MCF 10A (cell line): ENCODE measurements around the gene KRT80. TPM values are rescaled to one million over a fixed set of nuclear protein-coding genes. Genes with fewer than 3 reads are reported as not detected.
A peak's percentile ranks its signal among the peaks of the same experiment; 100 is the strongest.

ENCODE experiments used
- BruUV-seq: library from RNA; stranded (reverse); fragments of 400-500 nt; replicated peaks from 2 replicates; lab custom pipeline; 2021; lab: Mats Ljungman, UMichigan
- CTCF ChIA-PET: fragments of 300-600 bp; sonication (Branson Sonifier 250); formaldehyde crosslinking; extraction: SDS; loops from one replicate; lab custom pipeline; 2021; ENCODE audit warnings: antibody characterized with exemption, inconsistent platforms; lab: Yijun Ruan, JAX
- POLR2A ChIA-PET: fragments of 300-600, 350-650 bp; sonication (Branson Sonifier 250); formaldehyde crosslinking; extraction: SDS; loops from one replicate; lab custom pipeline; 2020; ENCODE audit warnings: antibody characterized with exemption, inconsistent platforms; lab: Yijun Ruan, JAX
- DNase-seq: peaks from one replicate; pipeline ENCODE4 v3.0.0-alpha.2; 2018; ENCODE audit not compliant: unreplicated experiment
- H3K27ac Mint-ChIP-seq: one replicate; pipeline ENCODE4 v1.8.0; 2022; ENCODE audit warnings: mild to moderate bottlenecking, low read depth, mixed read lengths; ENCODE audit not compliant: unreplicated experiment
- H3K27me3 Mint-ChIP-seq: one replicate; pipeline ENCODE4 v1.8.0; 2022; ENCODE audit warnings: mixed read lengths; ENCODE audit not compliant: insufficient read depth, unreplicated experiment
- H3K36me3 Mint-ChIP-seq: one replicate; pipeline ENCODE4 v1.8.0; 2022; ENCODE audit warnings: mild to moderate bottlenecking, moderate library complexity, mixed read lengths; ENCODE audit not compliant: insufficient read depth, unreplicated experiment
- H3K4me1 Mint-ChIP-seq: one replicate; pipeline ENCODE4 v1.8.0; 2022; ENCODE audit warnings: mixed read lengths; ENCODE audit not compliant: insufficient read depth, unreplicated experiment
- H3K4me3 Mint-ChIP-seq: one replicate; pipeline ENCODE4 v1.8.0; 2022; ENCODE audit warnings: mild to moderate bottlenecking, moderate library complexity, mixed read lengths; ENCODE audit not compliant: unreplicated experiment
- H3K9me3 Mint-ChIP-seq: one replicate; pipeline ENCODE4 v1.8.0; 2022; ENCODE audit warnings: mixed read lengths; ENCODE audit not compliant: unreplicated experiment
- intact Hi-C: fragments of 100-400 bp; cut with micrococcal nuclease; formaldehyde crosslinking; loops from 2 replicates; pipeline ENCODE4 v1.14.1; 2022
- total RNA-seq: library from RNA; stranded (reverse); gene quantifications from 2 replicates; pipeline ENCODE4 v1.2.3, GENCODE V29; 2022
- TF ChIP-seq, protein P1 (sequence below): fragments of 200-600 bp; IDR thresholded peaks from one replicate; pipeline ENCODE4 v1.8.0; 2022; ENCODE audit warnings: antibody characterized with exemption, mild to moderate bottlenecking; ENCODE audit not compliant: unreplicated experiment

The KRT80 gene
- total RNA-seq, 1 experiment from 2014 or later, result 27.4 TPM

GRCh38 chr12:52193991-52194390, 2.2 kb upstream of the KRT80 start:
- TF ChIP-seq, protein P1, sequence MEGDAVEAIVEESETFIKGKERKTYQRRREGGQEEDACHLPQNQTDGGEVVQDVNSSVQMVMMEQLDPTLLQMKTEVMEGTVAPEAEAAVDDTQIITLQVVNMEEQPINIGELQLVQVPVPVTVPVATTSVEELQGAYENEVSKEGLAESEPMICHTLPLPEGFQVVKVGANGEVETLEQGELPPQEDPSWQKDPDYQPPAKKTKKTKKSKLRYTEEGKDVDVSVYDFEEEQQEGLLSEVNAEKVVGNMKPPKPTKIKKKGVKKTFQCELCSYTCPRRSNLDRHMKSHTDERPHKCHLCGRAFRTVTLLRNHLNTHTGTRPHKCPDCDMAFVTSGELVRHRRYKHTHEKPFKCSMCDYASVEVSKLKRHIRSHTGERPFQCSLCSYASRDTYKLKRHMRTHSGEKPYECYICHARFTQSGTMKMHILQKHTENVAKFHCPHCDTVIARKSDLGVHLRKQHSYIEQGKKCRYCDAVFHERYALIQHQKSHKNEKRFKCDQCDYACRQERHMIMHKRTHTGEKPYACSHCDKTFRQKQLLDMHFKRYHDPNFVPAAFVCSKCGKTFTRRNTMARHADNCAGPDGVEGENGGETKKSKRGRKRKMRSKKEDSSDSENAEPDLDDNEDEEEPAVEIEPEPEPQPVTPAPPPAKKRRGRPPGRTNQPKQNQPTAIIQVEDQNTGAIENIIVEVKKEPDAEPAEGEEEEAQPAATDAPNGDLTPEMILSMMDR, result no peak
- Mint-ChIP-seq H3K4me3 (no peak overlapping the region), H3K27ac (peak overlapping the region; percentile 64), H3K9me3 (no peaks in the 10 kb centered on the region), H3K4me1 (peaks cover 63% of the 10 kb centered on the region), H3K36me3 (no peaks in the 10 kb centered on the region), H3K27me3 (no peaks in the 10 kb centered on the region)
- BruUV-seq, result no TSS peak
- ChIA-PET POLR2A (interaction anchor here (0.6 to 1.2 kb wide), 4 partner anchors 10 to 18 kb away, joined by 3 to 6 read pairs (median 4); no protein-coding TSS in a partner anchor), CTCF (interaction anchor here (0.9 kb wide), 1 partner anchor 55 kb away, joined by 4 read pairs; no protein-coding TSS in a partner anchor)
- peak; percentile 54 for DNase-seq
- intact Hi-C loops, result no loop called here

DNA sequence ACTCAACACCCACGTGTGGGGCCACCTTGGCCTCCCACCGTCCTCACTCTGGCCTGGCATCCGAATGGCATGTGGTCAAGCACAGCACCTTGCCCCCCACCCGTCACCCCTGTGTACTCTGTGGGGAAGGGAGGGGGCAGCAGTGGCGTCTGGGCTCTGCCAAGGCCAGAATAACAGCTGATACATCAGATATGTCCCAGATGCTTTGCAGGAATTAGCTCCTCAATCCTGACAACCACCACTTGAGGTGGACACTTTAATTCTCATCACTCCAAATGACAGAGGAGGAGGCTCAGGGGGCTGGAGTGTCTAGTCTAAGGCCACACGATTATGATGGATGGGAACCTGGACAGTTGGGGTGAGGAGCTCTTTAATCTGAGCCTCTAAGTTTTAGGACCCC, 1.7 kb upstream of the KRT80 start:
- Mint-ChIP-seq H3K27ac (peak overlapping the region; percentile 64), H3K4me1 (peaks cover 58% of the 10 kb centered on the region), H3K9me3 (no peaks in the 10 kb centered on the region), H3K27me3 (no peaks in the 10 kb centered on the region), H3K36me3 (no peaks in the 10 kb centered on the region), H3K4me3 (no peak overlapping the region)
- intact Hi-C loops, result no loop called here
- ChIA-PET POLR2A (interaction anchor here (0.9 to 2.3 kb wide), 5 partner anchors 8 to 39 kb away, joined by 3 to 10 read pairs (median 4); no protein-coding TSS in a partner anchor), CTCF (no interaction called here)
- BruUV-seq, result no TSS peak
- TF ChIP-seq, protein P1, result no peak
- no peak for DNase-seq

- TF ChIP-seq, protein P1, result no peak
- Mint-ChIP-seq H3K36me3 (no peaks in the 10 kb centered on the region), H3K4me1 (peaks cover 49% of the 10 kb centered on the region), H3K27me3 (no peaks in the 10 kb centered on the region), H3K27ac (peak overlapping the region; percentile 12), H3K4me3 (peak overlapping the region; percentile 31), H3K9me3 (no peaks in the 10 kb centered on the region)
- TSS peak; percentile 64 for BruUV-seq
- intact Hi-C loops, result no loop called here
- POLR2A ChIA-PET, result interaction anchor here (1.3 to 4.1 kb wide), 12 partner anchors 9 to 329 kb away, joined by 3 to 43 read pairs (median 6); partner anchors contain the start of gene KRT5
- DNase-seq, result no peak
- CTCF ChIA-PET, result interaction anchor here (0.6 to 2.1 kb wide), 7 partner anchors 15 to 137 kb away, joined by 3 to 9 read pairs (median 3); partner anchors contain the start of gene KRT7
These were observed 719 bp downstream of the KRT80 start for GRCh38 chr12:52190860-52191729.
